DND-41 (cell line): ENCODE data around the gene YEATS4.

ENCODE experiments used
- CTCF ChIP-seq: IDR thresholded peaks from 2 replicates; pipeline ENCODE4 v1.5.1; 2012; ENCODE audit warnings: borderline replicate concordance, low read length, moderate library complexity, mild to moderate bottlenecking; ENCODE audit not compliant: poor library complexity, severe bottlenecking; ENCODE audit errors: extremely low read depth
- EZH2 ChIP-seq: IDR thresholded peaks from 3 replicates; pipeline ENCODE4 v1.6.1; 2012; ENCODE audit warnings: borderline replicate concordance, low read depth, mild to moderate bottlenecking, moderate library complexity, low read length, inconsistent platforms; ENCODE audit not compliant: severe bottlenecking

GRCh38 chr12:69351462-69352236 lies 7.9 kb upstream of the YEATS4 start:
- no peak for TF ChIP-seq CTCF
- no peak for TF ChIP-seq EZH2
